Stimulated activated CD8-positive, alpha-beta memory T cell treated with anti-CD3 and anti-CD28 coated beads, Interleukin-7, amount 100 ng/mL, for 24 hours (primary cell): ENCODE measurements around the gene NEDD9.
A peak's percentile ranks its signal among the peaks of the same experiment; 100 is the strongest.

ENCODE experiments used
- DNase-seq: peaks from one replicate; pipeline ENCODE4 v3.0.0-alpha.2; 2020; ENCODE audit warnings: low read depth

Gene NEDD9, protein sequence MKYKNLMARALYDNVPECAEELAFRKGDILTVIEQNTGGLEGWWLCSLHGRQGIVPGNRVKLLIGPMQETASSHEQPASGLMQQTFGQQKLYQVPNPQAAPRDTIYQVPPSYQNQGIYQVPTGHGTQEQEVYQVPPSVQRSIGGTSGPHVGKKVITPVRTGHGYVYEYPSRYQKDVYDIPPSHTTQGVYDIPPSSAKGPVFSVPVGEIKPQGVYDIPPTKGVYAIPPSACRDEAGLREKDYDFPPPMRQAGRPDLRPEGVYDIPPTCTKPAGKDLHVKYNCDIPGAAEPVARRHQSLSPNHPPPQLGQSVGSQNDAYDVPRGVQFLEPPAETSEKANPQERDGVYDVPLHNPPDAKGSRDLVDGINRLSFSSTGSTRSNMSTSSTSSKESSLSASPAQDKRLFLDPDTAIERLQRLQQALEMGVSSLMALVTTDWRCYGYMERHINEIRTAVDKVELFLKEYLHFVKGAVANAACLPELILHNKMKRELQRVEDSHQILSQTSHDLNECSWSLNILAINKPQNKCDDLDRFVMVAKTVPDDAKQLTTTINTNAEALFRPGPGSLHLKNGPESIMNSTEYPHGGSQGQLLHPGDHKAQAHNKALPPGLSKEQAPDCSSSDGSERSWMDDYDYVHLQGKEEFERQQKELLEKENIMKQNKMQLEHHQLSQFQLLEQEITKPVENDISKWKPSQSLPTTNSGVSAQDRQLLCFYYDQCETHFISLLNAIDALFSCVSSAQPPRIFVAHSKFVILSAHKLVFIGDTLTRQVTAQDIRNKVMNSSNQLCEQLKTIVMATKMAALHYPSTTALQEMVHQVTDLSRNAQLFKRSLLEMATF

DNA sequence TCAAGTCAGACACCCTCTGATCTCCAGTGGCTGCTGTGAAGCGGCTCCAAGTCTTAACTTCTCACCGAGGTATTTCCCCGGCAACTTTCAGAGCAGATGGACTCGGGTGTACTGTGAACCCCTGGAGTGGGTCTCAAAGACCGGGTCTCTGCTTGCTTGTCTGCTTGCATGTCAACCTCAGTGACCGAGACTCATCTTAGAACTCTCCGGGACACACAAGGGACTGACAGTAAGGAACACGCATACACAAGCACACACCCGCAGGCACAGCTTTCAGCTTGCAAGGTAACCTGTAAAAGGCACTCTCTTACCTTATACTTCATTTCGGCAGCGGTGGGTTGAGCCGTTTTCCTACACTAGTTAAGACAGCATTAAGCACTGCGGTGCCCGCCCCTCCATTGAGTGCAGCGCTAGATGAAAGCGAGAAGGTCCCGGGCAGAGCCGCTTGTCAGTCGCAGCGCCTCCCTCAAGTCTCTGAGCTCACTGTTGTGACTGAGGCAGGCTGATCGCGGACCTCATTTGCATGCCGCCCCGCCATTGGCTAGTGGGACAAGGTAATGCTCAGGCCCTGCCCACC lies at the start of gene NEDD9:
Gene NEDD9, minus strand, starts transcription at position 476 of the 577 bp plus-strand sequence. Its CDS starts 153 bp downstream, at position 323.
- peak; percentile 87 for DNase-seq

DNA sequence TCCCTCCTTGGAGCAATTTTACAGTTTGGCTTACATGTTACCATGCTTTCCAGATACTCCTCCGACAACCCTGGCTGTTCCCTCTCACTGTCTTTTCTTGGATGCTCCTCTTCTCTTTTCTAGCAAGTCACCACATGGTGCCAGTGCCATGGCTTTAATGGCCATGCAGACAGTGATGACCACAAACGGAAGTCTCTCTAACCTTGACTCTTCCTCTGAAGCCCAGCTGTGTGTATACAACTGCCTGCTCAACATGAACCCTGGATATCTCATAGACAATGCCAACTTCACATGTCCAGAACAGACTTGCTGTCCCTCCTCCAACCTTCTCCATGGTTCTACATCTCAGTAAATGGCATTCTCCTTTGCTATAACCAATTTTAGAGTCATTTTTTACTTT lies 49.8 kb upstream of the NEDD9 start:
- no peak for DNase-seq

GRCh38 chr6:11280394-11280793 lies 47.9 kb upstream of the NEDD9 start:
- DNase-seq: no peak

DNA sequence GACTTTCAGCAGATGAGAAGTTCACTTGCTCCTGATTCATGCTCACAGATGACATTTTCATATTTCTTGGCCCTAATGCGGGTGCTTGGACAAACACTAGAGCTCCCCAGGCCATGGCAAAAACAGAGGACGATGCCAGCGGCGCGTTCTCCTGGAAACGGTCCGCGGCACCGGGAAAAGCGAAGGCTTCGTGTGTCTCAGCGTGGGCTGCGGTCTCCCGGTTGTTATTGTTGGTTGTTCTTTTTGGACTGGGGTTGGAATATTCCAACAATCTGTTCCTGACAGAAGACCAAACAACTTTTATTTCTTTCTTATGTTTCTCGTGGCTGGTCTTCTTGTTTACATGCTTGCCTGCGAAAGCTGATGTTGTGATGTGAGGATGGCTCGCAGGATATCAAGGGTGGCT lies 46.8 kb upstream of the NEDD9 start:
- DNase-seq: no peak

DNA sequence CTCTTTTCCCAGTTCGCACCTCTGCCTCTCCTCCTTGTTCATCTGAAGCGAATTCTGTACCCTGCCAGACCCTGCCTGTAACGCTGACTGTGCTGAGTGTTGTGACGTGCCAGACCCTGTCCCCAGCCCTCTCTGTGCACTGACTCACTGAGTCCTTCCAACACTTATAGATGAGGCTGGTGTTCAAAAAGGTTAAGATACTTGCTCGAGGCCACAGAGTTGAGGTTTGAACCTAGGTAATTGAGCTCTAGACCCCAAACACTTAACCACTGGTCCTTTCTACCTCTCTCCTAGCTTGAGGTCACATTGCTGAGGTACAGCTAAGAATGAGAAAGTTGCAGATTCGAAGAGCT lies 45.7 kb upstream of the NEDD9 start:
- DNase-seq: no peak

DNA sequence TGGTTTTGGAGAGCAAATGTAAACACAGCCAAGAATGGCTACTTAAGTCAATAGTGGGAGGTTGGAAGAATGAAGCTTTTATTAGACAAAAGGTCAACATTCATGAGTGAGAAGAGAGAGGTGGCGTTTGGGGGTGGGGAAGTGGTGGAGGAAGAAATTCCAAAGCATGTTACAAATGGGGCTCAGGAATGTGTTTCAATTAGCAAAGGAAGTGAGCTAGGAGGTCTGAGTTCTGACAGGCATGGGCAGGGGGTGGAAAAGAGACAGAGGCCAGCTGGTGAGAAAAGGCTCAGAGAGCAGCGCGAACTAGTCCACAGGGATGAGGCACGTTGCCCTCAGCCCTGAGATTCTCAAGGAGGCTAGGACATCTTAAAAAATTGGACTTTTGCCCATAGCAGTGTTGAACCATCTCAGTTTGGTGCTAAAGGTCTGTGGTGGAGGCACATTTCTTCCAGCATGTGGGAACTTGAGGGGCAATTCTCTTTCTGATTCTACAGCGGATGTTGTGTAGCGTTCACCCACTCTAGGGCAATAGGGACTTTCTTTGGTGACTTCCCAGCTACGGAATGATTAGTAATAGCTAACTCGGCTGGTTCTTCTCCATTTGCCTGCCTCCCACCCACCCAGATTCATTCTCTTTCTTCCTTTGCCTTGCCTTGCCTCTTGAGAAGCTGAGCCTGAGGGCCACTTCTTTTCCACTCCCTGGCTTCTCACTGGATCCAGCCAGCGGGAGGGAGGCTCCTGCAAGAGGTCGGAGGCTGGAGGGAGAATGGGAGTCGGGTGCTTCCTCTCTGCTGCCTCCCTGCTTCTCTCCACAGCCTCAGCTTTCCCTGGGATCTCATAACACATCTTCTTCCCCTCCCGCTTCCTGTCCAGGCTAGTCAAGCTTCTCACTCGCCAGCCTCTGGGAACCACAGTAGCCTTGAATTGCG lies 45.1 kb upstream of the NEDD9 start:
- DNase-seq: no peak

DNA sequence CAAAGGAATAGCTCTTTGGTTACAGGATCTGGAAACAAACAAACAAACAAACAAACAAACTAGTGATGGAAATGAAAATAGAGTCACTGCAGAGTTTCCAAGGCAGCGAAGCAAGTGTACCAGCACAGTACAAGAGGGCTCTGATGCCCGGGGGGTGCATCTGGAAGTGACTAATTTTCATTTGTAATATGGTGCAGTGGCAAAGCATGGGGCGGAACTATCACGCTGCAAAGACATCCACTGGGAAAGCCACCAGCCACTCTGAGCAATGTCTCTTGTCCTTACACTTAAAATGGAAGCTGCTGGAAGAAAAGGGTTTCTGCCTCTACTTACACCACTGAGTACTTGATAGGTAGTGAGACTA lies 44.4 kb upstream of the NEDD9 start:
- no peak for DNase-seq

DNA sequence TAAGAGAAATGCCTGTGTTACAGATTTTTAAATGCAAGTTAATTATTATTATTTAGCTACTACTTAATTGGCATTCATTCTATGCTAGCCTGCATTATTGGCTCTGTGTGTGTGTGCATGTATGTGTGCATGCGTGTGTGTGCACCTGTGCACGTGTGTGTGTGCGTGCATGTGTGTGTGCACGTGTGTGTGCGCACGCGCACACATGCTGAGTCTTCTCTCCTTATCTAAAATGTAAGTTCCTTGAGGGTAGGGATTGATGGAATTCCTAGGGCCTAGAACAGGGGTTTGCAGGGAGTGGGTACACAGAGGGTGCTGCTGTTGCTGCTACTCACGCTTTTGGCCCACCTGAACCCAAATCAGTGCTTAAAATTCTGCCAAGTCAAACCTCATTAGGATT lies 43.8 kb upstream of the NEDD9 start:
- no peak for DNase-seq

DNA sequence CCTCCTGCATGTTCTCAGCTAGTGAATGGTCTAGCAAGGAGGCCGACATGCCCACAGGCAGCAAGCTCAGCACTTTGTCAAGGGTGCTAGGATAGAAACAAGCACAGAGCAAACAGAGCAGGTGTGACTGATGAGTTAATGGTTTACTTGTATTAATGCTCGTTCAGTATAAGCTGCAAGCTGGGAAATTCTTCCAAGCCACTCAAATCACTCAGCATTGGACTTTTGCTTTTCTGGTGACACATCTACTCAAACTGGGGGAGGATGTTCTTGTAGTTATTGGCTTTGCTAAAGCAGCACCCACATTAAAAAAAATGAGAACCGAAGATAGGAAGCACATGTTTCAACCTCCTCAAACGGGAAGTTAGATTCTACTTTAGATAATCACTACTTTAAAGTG lies 43.1 kb upstream of the NEDD9 start:
- no peak for DNase-seq

- DNase-seq: no peak
Observed at GRCh38 chr6:11273406-11274065, 41.1 kb upstream of the NEDD9 start.

- DNase-seq: no peak
Observed at GRCh38 chr6:11272491-11273192, 40.2 kb upstream of the NEDD9 start.

- no peak for DNase-seq
Observed at GRCh38 chr6:11271228-11272020, 39.0 kb upstream of the NEDD9 start.

DNA sequence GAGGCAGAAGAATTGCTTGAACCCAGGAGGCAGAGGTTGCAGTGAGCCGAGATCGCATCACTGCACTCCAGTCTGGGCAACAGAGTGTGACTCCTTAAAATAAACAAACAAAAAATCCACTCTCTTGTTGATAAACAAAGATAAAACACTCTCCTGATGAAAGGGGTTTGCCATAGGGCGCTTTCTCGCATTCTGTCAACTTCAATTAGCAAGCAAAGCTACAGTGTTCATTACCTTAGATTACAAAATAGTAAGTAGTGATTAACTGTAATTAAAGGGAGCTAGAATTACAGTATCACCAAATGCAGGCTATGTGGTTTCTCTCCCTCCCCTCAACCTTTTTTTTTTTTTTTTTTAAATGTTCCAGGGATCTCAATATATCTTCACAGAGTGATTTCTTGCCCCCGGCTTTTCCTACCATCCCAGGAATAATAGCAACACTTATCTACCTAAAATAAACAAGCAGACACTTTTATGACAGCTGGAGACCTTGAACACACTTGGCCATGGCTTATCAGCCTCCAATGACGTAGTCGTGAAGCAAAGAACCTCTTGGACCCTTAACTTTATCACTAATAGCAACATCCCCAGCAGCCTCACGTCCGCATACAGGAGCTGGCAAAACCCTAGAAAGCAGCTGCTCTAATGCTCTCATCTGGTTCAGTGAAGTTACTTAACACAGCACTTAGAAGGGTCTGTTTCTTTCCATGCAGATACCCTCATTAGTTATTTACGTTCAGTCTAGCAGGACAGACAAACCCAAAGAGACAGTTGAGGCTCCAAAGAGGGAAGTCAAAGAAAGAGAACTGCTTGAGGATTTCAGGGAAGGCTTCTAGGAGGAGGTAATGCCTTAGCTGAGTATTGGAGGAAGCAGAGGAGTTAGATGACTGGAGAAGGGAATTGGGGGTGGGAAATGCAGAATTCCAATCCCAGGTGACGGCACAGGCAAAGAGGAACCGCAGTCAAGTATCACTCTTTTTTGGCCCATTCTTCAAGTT lies 37.9 kb upstream of the NEDD9 start:
- DNase-seq: no peak

DNA sequence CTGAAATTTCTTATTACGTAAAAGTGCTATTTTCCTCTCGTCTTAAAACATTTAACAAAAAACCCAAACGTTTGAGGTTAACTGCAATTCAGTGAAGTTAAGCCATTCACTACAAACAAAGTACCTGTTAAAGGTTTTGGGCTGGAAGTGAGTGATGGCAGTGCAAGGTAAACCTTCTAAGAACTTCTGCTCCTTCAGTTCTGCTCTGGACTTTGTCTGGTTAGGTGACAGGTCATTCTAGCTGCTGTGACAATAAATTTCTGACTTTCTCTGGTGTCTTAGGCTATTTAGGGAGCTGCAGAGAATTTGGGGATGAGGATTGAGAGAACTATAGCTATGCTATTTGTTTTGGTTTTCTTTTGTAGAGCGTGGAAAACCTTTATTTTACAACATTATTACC lies 36.5 kb upstream of the NEDD9 start:
- DNase-seq: no peak

GRCh38 chr6:11266926-11267325 lies 34.5 kb upstream of the NEDD9 start:
- DNase-seq: no peak

GRCh38 chr6:11265932-11266331 lies 33.5 kb upstream of the NEDD9 start:
- no peak for DNase-seq

- DNase-seq: no peak
Observed at GRCh38 chr6:11264100-11264499, 31.6 kb upstream of the NEDD9 start.

- DNase-seq: no peak
Observed at GRCh38 chr6:11263291-11263775, 30.9 kb upstream of the NEDD9 start.

DNA sequence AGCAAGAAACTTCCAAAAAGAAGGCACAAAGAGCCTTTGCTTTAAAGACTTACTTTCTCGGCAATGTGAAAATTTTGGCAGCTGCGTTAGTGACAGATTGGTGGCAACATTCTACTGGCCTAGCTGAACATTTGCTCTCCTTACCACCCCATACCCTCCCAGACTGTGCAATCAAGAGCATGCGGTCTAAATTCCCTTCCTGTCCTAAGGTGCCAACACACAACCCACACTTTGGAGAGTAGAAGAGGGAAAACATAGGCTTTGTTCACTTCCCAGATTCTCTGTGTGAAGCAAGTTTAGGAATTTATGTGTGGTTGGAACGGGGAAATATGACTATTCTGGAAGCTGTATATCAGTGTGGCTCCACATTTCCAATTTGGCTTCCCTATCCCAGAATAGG lies 29.8 kb upstream of the NEDD9 start:
- no peak for DNase-seq
